GM21529 (cell line): ENCODE measurements around the gene STAB1.

Source experiments
- ATAC-seq: cut with Tn5 transposase; IDR thresholded peaks from one replicate; pipeline ENCODE4 v1.9.1; 2021; ENCODE audit not compliant: unreplicated experiment

The STAB1 gene

DNA sequence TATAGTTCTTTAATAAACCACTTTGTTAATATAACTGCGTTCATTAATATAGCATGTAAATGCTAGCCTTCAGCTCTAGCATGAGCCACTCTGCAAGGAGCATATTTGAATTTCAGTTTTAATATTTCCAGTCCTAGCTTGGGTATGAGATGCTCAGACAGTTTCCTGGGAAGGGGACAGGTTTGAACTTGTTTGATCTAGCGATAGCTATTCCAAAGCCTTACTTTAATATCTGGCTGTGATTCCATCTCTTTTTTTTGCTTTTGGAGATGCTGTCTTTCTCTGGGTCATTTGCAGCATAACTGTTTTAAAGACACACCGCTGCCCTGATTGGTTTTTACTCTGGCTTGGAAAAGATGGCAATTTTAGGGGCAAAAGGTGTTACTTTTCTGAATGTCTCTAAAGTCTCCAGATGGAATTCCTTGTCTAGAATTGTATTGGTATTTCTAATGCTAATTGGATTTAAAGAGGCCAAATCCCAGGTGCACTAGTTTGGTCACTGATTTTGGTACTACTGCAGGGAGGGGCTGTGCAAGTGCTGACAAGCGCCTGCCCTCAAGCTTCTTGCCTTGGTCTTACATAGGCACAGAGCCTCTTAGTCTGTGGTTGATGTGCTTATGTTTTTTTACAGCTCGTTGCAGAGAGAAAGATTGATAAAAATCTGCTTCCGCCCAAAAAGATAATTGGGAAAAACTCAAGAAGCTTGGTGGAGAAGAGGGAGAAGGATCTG, 36.9 kb upstream of the STAB1 start:
- ATAC-seq: no peak

DNA sequence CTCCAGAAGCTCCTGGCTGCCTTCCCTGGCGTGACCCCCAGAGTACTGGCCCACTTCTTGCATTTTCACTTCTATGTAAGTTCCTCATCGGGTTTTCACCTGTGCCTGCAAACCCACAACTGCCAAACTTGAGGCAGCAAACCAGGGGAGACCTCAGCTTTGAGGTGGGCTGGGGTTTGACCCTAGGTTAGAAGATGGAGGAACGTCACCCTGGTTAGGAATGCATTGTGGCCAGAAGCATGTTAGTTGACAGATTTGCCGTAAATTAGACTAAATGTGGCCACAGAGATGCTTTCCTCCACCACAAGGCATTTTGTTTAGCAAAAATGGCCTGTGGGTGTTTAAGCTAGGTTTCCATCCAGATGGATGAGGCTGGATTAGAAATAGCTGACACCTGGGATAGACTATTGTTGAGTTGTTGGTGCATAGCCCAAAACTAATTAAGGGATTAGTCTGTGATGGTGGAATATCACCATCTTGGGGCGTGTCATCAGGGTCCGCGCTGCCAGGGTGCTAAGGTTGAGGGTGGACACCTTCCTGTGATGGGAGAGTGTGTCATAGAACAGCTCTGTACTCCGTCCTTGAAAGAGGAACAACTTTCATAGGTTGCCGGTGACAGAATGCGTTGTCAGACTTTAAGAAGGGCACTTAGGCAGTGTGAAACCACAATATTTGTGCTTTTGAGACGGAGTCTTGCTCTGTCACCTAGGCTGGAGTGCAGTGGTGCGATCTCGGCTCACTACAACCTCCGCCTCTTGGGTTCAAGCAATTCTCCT, 36.2 kb upstream of the STAB1 start:
- no peak for ATAC-seq

DNA sequence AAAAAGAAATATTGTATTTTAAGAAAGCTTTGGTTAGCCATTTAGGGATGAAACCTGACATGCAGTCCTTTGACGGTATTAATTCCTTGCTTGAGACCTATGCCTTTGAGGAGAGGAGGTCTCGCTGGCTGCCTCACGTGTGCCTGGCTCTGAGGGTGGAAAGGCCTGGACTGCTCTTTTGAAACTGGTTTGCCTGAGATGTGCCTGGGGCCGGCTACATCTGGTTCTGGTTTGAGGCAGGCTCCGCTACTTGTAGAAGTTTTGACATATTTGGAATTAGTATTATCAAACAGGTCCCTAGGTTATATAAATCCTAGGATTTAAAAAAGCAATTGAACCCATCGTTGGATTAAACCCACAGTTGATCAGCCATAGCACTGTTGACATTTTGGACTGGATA, 33.3 kb upstream of the STAB1 start:
- no peak for ATAC-seq

DNA sequence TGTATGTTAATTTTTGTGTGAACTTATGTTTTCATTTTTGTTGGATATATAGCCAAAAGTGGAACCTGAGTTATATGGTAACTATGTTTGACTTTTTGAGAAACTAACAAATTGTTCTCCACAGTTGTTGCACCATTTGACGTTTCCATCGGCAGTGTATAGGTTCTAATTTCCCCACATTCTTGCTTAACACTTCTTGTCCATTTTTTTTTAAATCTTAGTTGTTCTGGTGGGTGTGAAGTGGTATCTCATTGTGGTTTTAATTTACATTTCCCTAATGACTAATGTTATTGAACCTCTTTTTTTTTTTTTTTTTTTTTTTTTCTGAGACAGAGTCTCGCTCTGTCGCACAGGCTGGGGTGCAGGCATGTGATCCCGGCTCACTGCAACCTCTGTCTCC, 31.7 kb upstream of the STAB1 start:
- ATAC-seq: no peak

DNA sequence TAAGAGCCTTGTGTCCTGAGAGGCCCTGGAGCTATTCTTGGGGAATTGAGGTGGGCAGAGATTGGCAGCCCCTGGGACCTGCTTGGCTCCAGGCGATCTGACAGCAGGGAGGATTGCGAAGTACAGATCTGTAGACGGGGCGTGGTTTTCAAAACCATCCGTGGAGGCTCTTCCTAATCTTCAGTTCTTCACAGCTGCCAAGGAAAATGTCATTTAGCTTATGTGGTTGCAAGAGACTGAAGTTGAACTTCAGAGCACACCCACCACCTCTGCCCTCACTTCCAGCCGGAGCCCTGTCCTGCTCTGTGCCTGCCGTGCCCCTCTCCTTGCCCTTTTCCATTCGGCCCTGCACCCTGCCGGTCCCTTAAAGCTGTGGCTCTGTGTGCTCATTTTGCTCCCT, 26.8 kb upstream of the STAB1 start:
- no peak for ATAC-seq

DNA sequence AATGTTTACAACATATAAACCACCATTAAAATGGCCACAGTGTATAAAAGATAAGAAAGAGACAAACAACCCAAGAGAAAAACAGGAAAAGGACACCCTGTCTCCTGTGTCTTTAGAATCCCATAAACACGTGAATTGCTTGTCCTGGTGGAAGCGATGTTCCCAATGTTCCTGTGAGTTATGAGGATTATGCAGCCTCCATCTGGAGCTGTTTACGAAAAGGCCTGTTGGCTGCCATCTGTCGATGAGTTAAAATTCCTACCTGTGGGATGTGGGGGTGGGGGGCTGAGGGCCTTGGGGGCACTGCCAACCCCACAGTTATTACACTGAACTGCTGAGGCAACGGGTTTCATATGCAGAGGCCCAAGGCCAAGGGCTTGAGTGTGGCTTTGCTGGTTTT, 26.1 kb upstream of the STAB1 start:
- ATAC-seq: no peak

DNA sequence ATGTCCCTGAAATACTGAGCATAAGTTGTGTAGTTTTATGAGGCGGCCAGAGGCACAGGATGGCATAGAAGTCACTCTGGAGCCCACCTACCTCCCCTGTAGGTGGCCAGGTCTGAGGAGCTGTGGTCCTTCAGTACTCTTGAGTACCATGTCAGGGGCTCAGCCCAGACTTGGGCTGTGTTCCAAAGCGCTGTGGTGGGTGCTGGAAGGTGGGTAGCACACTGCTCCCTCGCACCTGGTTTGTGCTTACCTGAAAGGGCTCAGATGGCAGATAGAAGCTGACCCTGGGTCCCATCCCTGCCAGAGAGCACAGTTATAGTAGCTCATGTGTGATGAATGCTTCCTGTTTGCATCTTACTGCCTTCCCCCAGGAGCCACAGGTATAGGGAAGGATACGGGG, 24.2 kb upstream of the STAB1 start:
- no peak for ATAC-seq

DNA sequence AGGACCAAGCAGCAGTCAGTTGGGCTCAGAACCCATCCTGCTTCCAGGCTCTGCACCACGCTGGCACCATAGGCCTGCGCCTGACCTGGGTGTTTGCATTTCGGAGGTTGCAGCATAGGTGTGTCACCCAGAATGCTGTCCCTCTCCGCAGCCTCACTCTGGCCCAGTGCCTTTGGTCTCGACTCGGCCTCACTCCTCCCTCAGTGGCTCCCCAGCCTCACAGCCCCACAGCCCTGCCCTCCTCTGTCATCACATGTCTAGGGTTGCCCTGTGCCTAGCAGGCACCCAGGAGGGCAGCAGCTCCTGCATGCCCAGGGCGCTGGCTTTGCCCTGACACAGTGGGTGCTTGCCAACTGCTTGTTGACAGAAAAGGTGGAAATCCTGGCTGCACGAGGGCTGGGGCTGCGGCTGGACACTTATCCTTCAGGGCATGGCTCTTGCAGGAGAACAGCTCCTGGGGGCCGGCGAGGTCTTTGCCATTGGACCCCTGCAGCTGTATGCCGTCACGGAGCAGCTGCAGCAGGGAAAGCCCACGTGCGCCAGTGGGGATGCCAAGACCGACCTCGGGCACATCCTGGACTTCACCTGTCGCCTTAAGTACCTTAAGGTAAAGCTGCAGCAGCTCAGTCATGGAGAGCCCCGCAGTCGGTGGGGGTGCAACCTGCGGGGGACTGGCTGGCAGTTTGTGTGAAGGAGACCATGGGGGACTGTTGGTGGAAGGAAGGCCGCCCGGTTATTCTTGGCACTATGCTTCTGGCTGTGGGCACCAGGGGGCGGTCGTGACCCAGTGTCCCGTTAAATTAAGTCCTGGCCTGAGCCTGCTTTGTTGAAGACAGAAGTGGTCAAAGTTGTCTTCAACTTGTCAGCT, 23.5 kb upstream of the STAB1 start:
- ATAC-seq: no peak

DNA sequence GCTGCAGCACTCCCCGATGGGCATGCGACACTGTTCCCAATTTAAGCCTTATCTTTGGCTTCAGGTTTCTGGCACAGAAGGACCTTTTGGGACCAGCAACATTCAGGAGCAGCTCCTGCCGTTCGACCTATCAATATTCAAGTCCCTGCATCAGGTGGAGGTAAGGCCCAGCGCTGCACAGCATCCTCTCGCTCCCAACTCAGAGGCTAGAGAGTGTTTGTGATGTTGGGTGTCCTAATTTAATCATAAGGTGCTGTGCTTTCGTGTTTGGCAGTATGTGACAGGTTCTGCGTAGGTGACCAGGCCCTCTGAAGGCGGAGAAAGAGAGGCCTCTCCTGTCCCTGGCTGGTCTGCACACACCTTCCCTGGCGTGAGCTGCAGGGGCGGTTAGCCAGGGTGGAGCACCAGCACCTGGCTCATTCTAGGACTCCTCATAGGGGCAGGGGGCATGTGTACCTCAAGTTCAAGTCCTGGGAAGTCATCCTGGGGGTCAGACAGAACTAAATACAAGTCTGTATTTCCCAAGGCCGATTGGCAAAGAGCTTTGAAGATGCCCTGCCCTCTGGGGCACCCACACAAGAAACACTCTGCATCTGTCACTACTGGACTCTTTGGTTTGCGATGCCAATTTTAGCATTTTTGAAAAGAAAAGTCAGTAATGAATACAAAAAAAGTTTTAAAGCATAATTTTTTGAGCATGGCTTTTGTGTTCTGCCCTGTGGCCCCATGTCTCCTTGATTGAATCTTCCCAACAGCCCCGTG, 22.7 kb upstream of the STAB1 start:
- no peak for ATAC-seq

DNA sequence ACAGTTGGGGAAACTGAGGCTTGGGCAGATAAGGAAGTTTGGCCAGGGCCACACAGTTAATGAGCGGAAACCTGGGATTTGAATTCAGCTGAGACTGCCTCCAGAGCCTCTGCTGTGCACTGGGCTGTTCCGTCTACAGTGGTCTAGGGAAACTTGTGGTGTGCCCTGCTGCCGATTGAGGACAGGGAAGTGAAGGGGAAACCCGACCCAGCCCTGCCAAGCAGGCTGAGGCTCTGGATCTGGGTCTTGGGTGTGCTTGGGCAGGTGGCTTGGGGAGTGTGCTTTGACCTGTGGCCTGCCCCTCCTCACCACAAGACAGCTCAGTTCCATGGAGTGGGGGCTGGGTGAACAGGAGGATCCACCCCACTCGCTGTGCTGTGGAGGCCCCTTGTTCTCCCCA, 22.1 kb upstream of the STAB1 start:
- no peak for ATAC-seq

DNA sequence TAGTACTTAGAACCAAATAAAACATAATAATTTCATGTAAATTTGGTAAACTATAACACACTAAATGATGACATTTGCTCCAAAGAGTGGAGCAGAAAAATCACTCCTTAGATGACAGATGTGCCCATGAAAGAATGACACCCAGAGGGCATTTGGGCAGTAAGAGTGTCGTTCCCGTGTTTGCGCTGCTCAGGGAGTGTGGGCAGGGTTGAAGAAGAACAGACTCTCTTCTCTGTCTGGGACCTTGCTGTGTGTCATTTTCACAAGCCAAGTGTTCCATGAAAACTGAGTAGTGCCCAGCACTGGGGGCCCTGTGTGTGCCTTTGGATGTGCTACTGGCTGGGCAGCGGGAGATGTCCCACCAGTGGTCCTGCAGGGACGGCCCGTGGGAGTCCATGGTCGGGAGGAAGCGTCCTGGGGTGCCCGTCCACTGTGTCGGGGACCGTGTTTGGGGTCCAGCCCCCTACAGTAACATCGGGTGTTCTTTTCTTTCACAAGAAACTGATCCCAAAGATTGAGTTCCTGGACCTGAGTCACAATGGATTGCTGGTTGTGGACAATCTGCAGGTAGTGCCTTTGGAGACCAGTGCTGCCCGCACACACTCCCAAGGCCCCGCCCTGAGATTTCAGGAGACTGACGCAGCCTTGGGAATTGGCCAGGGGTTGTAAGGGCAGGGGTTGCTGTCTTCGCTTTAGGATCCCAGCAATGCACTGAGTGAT, 17.9 kb upstream of the STAB1 start:
- ATAC-seq: no peak

DNA sequence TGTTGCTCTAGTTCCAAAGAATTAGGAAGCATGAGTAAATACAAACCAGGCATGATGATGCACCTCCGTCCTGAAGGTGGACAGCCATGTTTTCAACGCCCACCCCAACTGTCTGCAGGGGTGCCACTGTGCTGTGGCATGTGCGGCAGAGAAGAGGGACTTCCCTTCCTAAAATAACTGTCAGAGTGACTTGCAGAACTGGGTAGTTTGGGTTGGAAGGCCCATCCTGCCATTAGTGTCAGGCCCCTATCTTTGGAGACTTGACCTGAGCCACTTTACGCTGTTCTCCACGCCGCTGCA, 17.4 kb upstream of the STAB1 start:
- ATAC-seq: no peak

DNA sequence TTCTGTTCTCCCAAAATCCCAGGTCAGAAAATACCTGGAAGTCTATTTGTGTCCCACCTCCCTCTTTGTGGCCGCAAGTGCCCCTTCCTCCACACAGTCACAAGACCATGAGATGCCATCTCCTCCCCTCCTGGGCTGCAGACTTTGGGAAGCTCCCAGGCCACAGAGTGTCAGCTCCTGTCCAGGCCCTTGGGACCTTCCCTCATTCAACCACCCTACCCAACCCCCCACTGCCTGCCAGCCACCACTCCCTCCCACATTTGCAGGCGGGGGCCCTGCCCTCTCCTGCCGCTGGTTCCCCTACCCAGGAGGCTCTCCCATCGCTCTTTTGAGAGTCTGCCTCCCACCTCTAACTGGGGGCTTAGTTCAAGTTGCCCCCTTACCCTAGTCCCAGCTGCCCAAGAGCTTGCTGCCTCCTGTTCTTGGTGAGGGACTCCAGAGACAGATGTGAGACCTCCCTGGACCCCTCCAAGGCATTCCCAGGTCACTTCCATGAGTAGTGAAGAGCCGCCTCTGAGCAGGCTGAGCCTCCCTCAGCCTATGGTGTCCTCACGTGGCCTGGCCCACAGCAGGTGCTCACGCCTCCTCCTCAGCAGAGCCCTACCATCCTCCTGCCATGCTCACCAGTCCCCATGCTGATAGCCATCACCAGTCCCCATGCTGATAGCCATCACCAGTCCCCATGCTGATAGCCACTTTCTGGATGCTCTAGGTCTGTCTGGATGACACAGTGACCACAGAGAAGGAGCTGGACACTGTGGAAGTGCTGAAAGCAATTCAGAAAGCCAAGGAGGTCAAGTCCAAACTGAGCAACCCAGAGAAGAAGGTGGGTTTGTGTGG, 15.9 kb upstream of the STAB1 start:
- ATAC-seq: no peak

DNA sequence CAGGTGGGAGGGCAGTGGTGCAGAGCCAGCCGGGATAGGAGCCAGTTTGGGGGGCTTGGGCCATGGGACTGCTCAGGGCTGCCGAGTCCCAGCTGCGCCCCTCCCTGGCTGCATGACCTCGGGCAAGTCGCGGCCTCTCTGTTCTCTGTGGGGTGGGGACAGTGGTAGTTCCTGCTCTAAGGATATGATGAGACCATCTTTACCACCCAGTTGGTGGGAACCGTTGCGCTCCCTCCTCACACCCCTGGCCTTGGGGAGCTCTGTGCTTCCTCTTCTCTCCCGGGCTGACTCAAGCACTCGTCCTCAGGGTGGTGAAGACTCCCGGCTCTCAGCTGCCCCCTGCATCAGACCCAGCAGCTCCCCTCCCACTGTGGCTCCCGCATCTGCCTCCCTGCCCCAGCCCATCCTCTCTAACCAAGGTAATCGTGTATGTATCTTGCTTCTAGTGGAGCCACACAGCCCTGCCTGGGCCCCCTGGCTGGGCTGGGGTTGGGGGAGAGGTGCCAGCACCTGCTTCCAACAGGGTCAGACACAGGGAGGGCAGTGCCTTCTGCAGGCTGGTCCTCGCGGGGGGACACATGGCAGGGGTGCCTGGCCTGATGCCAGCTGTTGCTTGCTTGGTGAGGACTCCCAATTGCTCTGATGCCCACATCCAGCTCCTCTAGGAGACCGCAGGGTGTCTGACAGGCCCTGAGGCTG, 15.1 kb upstream of the STAB1 start:
- ATAC-seq: no peak

DNA sequence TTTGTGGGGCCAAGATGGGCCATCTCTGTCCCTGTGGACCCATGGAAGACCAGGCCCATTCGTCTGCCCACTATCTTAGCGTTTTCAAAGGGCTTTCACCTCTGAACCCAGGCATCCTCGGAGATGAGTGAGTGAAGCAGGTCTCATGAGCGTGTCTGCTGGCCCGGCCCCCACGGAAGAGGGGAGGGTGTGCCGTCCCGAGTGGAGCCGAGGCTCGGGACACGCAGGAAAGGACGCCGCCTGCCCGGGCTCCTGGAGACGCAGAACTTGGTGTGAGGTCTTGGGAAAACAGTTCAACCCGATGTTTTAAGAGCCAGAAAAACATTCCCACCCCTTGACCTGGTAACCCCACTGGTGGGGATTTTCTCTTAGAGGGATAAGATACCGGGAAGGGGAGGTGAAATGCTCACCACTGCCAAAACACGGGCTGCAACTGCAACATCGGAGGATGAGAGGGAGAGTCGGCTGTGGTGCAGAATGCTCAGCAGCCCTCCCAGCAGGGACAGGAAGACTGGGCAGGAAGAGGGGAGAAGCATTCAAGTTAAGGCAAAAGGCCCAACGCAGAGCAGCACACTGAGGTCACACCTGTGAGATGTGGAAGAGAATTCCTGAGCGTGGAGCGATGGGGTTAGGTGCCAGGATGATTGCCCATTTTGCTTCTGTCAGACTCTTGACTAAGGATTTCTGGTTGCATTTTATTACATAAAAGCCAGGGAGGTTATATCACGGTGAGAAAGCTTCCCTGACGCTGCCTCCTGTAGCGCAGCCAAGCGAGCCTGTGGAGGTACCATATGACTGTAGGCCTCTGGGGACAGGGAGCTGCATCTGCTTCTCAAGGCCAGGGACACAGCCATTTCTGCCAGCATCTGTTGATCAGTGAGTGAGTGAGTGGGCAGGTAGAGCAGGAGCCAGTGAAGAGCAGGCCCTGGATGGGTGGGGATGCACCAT, 14.1 kb upstream of the STAB1 start:
- no peak for ATAC-seq

DNA sequence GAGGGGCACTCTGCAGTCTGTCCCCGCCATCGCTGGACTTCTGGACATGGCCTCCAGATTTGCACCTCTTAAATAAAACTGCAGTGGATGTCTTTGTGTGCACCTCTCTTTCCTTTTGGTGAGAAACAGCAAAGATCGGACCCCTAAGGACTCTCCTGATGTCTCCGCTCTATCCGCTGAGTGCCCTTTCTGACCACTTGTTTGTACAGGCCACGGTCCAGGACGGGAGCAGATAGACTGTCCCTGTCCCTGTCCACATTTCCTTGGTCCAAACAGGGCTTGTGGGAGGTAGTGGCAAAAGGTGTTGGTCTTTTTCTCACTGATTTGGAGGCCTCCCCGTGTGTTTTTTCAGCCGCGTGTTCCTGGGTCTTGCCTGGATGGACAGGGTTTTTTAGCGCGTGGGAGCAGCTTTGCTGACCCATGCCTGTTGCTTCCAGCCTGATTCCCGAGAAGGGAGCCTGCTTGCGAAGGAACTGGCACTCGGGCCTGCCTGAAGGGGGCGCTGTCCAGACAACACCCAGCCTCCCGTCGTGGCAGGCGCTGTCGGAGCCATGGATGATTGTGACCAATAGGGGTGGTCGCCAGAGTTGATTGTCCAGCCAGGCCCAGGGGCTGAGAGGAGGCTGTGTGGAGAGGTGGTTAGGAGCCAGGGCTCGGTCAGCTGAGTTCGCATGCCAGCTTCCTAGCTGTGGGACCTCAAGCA, 13.2 kb upstream of the STAB1 start:
- ATAC-seq: no peak

DNA sequence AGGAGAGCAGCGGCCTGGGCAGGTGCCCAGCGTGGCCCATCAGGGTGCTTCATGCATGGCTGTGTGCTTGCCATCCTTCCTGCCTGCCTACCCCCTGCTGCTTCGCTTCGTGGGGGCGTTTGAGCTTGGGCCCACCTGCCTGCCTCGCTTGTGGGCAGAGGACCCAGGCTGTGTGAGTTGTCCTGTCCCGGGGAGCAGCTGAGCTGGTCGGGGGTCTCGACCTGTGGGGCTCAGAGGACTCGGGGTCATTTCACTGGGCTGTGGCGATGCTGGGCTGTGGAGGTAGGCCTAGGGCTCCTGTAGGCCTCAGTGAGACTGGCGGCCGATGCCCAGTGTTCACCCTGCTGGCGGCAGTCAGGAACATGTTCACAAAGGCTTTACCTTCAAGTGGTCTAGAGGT, 12.1 kb upstream of the STAB1 start:
- ATAC-seq: no peak
